GM19395 (cell line): ENCODE measurements around the gene RANBP1.

ENCODE experiments used
- ATAC-seq: cut with Tn5 transposase; IDR thresholded peaks from one replicate; pipeline ENCODE4 v1.9.1; 2021; ENCODE audit warnings: mild to moderate bottlenecking, moderate library complexity; ENCODE audit not compliant: unreplicated experiment

Gene RANBP1

GRCh38 chr22:20167643-20168322 lies 51.9 kb downstream of the RANBP1 start:
- no peak for ATAC-seq

- ATAC-seq: no peak
Observed at GRCh38 chr22:20169253-20169822, 53.4 kb downstream of the RANBP1 start.

DNA sequence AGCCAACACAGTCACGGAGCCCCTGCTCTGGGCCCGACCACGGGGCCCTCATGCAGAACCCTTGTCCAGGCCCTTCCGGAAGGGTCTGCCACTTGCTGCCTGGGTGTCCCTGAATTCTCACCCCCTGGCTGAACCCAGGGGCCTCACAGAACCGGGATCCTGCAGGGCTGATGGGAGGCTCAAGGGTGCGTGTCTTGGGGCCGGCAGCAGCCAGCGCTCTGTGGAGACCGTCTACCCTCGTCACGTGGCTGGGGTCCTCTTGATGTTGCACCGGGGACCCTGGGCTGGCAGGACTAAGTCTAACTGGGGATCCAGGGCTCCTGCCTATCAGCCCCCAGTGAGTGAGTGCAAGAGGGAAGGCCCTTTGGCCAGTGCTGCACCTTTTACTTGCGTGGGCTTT lies 54.3 kb downstream of the RANBP1 start:
- no peak for ATAC-seq

GRCh38 chr22:20171288-20172140 lies 55.6 kb downstream of the RANBP1 start:
- no peak for ATAC-seq

GRCh38 chr22:20172141-20172613 lies 56.3 kb downstream of the RANBP1 start:
- ATAC-seq: no peak

- ATAC-seq: no peak
Observed at GRCh38 chr22:20173246-20173645, 57.3 kb downstream of the RANBP1 start.

- ATAC-seq: no peak
Observed at GRCh38 chr22:20173772-20174171, 57.9 kb downstream of the RANBP1 start.

DNA sequence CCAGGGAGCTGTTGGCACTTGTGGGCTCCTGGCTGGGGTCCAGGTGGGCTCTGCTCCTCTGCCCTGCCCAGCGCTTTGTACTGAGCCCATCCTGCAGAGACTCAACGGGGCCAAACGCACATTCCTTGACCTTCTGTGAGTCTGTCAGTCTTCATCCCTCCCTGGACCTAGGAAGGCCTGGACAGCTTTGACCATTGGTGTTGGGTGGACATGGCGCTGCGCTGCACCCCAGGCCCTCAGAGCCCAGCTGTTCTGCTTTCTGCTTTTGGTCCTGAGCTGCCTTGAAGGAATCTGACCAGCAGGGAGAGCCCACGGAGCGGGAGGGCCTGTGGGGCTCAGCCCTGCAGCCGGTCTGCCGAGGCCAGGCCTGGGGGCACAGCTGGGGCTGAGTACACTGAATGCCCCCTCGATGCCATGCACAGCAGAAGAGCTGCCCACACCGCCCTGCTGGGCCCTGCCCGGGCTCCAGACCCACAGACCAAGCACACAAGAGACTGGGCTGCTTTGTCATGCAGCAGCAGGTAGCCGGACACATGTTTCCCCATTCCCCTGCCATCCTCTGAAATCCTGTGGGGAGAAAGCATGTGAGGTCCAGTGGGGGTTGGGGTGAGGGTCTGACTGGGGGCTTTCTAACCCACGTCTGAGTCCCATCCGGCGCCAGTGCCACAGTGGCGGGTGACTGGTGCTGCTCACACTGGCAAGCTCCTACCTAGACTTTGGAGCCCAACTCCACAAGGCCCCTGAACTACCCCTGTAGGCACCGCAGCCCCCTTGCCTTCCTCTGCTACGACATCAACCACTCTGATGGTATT lies 59.1 kb downstream of the RANBP1 start:
- ATAC-seq: no peak

DNA sequence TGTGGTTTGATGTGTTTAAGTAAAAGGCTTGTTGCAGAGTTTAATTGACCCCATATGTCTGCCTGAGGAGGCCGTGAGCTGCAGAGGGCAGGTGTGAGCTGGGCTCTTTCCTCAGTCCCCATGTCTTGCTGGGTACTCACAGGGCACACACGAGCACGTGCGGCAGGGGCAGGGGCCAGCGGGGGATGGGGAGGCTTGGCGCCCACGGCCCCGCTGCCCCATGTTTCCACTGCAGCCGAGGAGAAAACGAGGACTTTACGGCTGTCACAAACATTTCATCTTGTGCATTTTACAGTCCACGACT lies 59.6 kb downstream of the RANBP1 start:
- no peak for ATAC-seq

GRCh38 chr22:20176421-20177085 lies 60.6 kb downstream of the RANBP1 start:
- no peak for ATAC-seq
